Measurements from ENCODE around the gene OR14I1.

The OR14I1 gene

DNA sequence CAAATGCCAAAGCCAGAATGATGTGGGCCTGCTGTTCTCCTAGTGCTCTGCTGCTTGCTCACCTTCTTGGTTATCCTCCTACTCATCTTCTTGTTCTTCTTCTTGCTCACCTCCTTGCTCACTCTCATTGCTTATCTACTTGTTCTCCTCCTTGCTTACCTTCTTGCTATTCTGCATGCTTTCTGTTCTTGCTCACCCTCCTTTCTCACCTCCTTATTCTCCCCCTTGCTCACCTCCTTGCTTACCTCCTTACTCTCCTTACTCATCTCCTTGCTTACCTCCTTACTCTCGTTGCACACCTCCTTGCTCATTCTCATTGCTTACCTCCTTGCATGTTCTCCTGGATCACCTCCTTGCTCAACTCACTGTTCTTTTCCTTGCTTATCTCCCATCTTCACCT lies at the start of gene OR14I1:
OR14I1 (minus strand) TSS at position 53 of the 400 bp plus-strand sequence.
- no peak for DNase-seq

- no peak for DNase-seq
These were observed 49.1 kb upstream of the OR14I1 start for GRCh38 chr1:248751635-248752034.

GRCh38 chr1:248751142-248751541 lies 48.6 kb upstream of the OR14I1 start:
- DNase-seq, result no peak

GRCh38 chr1:248750496-248750895 lies 47.9 kb upstream of the OR14I1 start:
- no peak for DNase-seq

GRCh38 chr1:248748211-248748610 lies 45.6 kb upstream of the OR14I1 start:
- no peak for DNase-seq

GRCh38 chr1:248740876-248741275 lies 38.3 kb upstream of the OR14I1 start:
- no peak for DNase-seq

DNA sequence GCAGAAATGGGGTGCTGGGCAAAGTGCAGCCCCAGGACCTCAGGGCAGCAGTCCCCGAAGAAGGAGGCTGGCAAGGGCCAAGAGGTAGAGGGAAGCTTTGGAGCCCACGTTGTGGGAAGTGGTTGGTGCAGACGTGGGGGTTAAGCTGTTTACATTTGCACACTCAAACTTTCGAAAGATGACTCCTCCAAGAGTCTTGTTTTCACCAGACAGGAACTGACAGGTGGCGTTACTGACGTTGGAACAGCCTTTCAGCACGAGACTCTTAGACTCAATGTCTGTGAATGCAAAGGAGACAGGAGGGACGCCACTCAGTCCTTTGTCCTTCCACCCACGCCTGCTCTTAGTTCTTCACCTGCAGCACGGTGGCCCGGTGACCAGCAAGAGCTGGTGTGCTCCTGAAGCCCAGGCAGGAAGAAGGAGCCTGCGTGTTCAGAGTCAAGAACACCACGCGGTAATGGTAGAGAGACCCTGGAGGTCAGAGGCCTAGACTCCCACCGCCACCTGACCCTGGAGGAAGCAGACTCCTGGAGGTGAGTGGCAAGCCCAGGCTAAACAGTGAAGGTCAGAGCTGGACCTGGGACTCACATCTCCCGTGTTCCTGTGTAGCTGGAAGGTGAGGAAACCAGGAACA lies 37.1 kb upstream of the OR14I1 start:
- DNase-seq, result no peak

GRCh38 chr1:248737457-248737856 lies 34.9 kb upstream of the OR14I1 start:
- no peak for DNase-seq

GRCh38 chr1:248736977-248737376 lies 34.4 kb upstream of the OR14I1 start:
- no peak for DNase-seq

GRCh38 chr1:248733566-248733965 lies 31.0 kb upstream of the OR14I1 start:
- DNase-seq, result no peak

GRCh38 chr1:248730507-248731335 lies 28.2 kb upstream of the OR14I1 start:
- DNase-seq, result no peak

DNA sequence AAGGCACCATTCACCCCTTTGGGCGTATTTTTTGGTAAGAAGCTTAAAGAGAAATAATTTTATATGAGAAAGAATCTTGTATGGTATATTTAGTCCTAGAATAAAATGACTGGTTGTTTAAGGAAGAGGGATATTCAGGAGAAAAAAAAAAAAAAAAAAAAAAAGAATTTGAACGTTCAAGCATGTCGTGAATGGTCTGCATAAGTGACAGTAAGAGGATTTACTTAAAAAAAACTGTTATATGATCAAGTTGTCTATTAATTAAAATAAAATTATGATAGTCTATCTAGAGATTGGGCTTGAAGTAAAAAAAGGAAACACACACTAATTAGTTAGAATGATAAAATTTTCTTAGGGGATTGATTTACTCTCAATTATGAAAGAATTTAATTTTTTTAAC lies 11.7 kb upstream of the OR14I1 start:
- no peak for DNase-seq

DNA sequence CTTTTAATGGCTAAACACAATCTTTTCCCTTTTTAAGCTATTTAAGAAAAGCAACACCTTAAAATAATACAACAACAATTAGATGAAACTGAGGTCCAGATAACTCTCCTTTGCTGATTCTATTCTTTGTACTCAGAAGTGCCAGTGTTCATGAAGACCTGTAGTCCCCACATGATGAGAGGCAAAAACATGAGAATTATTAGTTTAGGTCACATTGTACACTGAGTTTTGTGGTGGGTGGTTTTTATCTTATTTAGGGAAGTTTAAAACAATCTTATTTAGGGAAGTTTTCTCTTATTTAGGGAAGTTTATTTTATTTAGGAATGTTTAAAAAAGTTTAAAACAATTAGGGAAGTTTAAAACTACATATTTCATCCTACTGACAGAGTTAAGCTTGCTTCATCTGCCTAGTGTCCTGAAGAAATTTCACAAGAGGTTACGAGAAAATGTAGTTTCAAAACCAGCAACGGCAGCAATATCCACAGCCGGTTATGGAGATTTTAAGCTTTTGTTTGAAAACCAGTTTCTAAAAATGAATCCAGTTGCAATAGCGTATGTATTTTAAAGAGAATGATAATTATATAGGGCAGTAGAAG lies 7.8 kb upstream of the OR14I1 start:
- no peak for DNase-seq

DNA sequence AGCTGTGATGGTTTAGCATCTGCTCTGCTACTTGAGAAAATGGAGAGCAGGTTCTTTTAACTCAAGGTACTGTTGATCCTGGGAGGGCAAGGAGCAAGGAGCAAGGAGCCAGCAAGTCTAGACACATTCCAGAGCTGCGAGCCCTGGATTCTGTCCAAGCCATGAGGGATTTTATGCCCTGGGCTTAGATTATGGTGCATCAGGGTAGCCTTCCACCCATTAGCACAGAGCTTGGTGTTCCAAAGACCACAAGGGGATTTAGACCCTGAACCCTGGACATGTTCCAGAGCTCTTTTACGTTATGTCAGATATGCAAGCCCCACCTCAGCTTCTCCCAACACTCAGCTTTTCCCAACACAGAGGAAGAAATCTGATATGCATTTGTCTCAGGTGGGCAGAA lies 2.0 kb upstream of the OR14I1 start:
- DNase-seq, result no peak

GRCh38 chr1:248703674-248704073 lies 1.1 kb upstream of the OR14I1 start:
- DNase-seq, result no peak

DNA sequence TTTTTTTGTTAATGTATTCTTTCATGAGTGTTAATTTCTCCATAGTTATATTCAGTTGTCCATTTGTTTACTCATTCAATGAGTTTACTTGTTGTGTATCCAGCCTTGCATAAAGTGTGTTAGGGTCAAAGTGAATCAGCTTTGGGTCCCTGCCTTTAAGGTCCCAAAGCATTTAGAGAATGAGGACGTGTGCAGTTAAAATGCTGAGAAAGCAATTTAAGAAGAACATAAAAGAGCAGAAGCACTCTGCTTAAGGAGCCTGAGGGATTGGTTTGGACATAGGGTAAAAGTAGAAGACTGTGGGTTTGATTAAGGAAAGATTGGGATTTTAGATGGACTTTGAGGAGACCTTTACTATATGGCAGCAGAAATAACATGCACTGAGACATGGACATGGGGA lies 3.5 kb downstream of the OR14I1 start:
- DNase-seq, result no peak

GRCh38 chr1:248697907-248698306 lies 4.7 kb downstream of the OR14I1 start:
- no peak for DNase-seq

- DNase-seq, result no peak
These were observed 5.8 kb downstream of the OR14I1 start for GRCh38 chr1:248696774-248697173.

GRCh38 chr1:248696261-248696660 lies 6.3 kb downstream of the OR14I1 start:
- DNase-seq, result no peak

GRCh38 chr1:248695451-248696132 lies 7.0 kb downstream of the OR14I1 start:
- no peak for DNase-seq

DNA sequence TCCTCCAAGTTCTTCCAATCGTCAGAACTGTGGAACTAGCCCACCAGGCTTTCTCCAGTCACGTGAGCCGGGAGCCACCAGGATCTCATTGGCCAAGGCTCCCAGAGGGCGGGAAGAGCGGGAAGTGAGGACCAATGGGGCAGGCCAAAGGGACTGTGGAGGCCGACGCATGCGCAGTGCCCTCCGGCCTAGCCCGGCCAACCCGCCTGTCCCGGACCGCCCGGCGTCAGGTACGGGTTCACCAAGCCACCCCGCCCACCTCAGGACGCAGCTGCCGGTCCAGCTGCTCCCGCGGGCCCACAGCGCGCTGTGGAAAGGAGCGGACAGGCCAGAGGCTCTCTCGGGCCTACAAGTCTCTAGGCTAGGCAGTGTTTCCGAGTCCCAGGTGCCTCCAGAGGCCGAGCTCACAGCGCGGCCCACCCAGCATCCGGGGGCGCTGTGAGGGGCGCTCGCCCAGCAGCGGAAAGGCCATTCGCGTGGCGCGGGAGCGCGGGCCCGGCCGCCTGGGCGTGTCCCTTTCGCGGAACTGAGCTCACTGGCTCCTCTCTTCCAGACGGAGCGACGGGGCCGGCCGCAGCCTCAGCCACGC lies 10.9 kb downstream of the OR14I1 start:
- DNase-seq, result no peak

- DNase-seq, result no peak
These were observed 13.9 kb downstream of the OR14I1 start for GRCh38 chr1:248688527-248689298.

Measured in cerebellar nuclear complex (tissue), 1 donor.